IPS-18a (cell line): ENCODE measurements around the gene SEMA4D.
"Not testable (repeated sequence)": the region's sequence is repeated elsewhere in the genome, so short reads cannot be mapped to it uniquely, and the experiment has no call there.

Experiments used
- H3K27ac ChIP-seq: one replicate; pipeline ENCODE4 v1.5.1; 2013; ENCODE audit warnings: low read length
- H3K27me3 ChIP-seq: one replicate; pipeline ENCODE4 v1.6.1; 2013; ENCODE audit warnings: mild to moderate bottlenecking, low read length; ENCODE audit not compliant: control insufficient read depth, insufficient read depth
- H3K36me3 ChIP-seq: one replicate; pipeline ENCODE4 v1.6.1; 2013; ENCODE audit warnings: low read depth, low read length; ENCODE audit not compliant: control insufficient read depth
- H3K4me1 ChIP-seq: one replicate; pipeline ENCODE4 v1.6.1; 2013; ENCODE audit warnings: low read depth, low read length; ENCODE audit not compliant: control insufficient read depth
- H3K4me3 ChIP-seq: one replicate; pipeline ENCODE4 v1.5.1; 2013; ENCODE audit warnings: low read length
- H3K9ac ChIP-seq: one replicate; pipeline ENCODE4 v1.6.1; 2013; ENCODE audit warnings: mild to moderate bottlenecking, low read length, moderate library complexity
- H3K9me3 ChIP-seq: one replicate; pipeline ENCODE4 v1.6.1; 2013; ENCODE audit warnings: low read depth, low read length; ENCODE audit not compliant: control insufficient read depth

SEMA4D gene

DNA sequence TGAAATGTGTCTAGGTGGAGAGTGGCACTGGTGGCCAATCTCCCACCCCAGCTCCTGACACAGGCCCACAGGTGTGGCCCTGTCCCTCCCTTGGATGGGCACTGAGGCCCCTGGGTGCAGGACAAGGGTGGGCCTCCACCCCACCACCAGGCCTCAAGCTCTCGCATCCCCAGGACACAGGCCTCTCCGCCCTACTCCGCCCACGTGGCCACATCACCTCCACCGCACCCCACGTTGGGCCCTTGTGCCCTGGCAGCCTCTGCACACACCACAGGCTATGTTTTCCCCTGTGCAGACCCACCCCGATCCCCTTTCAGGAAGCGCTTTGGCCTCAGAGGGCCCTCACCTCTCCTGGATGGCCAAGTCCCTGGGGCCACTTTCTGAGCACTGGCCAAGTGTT is 124.9 kb downstream of the SEMA4D start:
- Histone ChIP-seq H3K36me3 (no peaks in the 10 kb centered on the region), H3K9ac (no peak overlapping the region), H3K9me3 (no peaks in the 10 kb centered on the region), H3K4me3 (no peak overlapping the region), H3K27me3 (no peaks in the 10 kb centered on the region), H3K4me1 (no peaks in the 10 kb centered on the region), H3K27ac (no peak overlapping the region)

DNA sequence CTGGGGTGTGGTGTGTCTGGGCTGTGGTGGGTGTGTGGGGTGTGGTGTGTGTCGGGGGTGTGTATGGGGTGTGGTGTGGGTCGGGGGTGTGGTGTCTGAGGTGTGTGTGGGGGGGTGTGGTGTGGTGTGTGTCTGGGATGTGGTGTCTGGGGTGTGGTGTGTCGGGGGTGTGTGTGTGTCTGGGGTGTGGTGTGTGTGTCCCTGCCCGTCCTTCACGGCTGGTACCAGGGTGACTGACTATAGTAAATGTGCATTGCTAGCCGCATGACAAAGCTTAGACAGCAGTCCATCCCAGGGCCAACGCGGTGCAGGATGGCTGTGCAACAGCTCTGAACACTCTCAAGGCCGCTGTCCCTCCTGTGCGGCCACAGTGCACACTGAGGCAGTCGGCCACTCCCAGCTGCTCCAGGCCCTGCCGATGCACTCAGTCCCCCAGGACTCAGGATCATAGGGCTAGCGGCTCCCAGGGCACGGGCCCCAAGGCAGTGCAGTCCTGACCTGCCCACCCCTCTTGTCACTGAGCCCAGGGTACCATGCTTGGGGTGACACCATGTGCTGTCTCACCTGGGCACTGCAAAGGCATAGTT is 125.6 kb downstream of the SEMA4D start:
- no peaks in the 10 kb centered on the region for H3K36me3 ChIP-seq
- no peak overlapping the region for H3K4me3 ChIP-seq
- no peaks in the 10 kb centered on the region for H3K9me3 ChIP-seq
- H3K4me1 ChIP-seq = no peaks in the 10 kb centered on the region
- no peaks in the 10 kb centered on the region for H3K27me3 ChIP-seq
- H3K27ac ChIP-seq = no peak overlapping the region
- no peak overlapping the region for H3K9ac ChIP-seq

DNA sequence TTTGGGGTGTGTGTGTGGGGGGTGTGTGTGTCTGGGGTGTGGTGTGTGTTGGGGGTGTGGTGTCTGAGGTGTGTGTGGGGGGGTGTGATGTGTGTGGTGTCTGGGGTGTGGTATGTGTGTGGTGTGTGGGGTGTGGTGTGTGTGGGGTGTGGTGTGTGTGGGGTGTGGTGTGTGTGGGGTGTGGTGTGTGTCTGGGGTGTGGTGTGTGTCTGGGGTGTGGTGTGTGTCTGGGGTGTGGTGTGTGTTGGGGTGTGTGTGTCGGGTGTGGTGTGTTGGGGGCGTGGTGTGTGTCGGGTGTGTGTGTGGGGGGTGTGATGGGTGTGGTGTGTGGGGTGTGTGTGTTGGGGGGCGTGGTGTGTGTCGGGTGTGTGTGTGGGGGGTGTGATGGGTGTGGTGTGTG is 126.1 kb downstream of the SEMA4D start:
- H3K4me3 ChIP-seq, H3K36me3 ChIP-seq, H3K9me3 ChIP-seq, H3K4me1 ChIP-seq, H3K27ac ChIP-seq, H3K9ac ChIP-seq, H3K27me3 ChIP-seq: not testable (repeated sequence)

DNA sequence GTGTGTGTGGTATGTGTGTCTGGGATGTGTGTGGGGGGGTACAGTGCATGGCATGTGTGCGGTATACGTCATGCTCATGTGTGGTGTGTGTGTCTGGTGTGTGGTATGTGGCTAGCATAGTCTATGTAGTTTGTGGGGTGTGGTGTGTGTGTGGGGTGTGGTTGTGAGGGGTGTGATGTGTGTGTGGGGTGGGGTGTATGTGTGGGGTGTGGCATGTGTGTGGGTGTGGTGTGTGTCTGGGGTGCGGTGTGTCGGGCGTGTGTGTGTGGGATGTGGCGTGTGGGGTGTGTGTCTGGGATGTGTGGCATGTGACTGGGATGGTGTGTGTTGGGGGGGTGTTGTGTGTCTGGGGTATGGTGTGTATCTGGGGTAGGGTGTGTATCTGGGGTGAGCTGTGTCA is 127.3 kb downstream of the SEMA4D start:
- no peaks in the 10 kb centered on the region for H3K27me3 ChIP-seq
- no peak overlapping the region for H3K4me3 ChIP-seq
- no peak overlapping the region for H3K27ac ChIP-seq
- H3K9me3 ChIP-seq = no peaks in the 10 kb centered on the region
- no peak overlapping the region for H3K9ac ChIP-seq
- no peaks in the 10 kb centered on the region for H3K36me3 ChIP-seq
- no peaks in the 10 kb centered on the region for H3K4me1 ChIP-seq

DNA sequence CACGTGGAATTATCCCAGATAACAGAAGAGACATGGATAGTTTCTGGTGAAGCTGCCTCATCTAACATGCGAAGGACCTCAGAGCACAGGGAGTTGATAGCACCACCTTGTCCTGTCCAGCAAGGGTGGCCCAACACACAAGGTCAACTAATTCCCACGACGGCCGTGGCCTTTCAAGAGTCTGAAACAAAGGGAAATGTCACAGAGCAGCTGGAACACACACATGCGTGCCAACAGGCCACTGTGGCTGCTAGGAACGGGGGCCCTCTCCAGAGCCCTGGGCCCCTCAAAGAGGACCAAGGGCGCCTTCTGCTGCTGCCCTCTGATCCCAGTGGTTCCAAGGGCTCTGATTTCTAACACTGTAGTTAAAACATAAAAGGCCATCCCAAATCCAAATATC is 128.9 kb downstream of the SEMA4D start:
- Histone ChIP-seq H3K27ac (no peak overlapping the region), H3K27me3 (no peaks in the 10 kb centered on the region), H3K9ac (no peak overlapping the region), H3K36me3 (no peaks in the 10 kb centered on the region), H3K4me1 (no peaks in the 10 kb centered on the region), H3K9me3 (no peaks in the 10 kb centered on the region), H3K4me3 (no peak overlapping the region)

DNA sequence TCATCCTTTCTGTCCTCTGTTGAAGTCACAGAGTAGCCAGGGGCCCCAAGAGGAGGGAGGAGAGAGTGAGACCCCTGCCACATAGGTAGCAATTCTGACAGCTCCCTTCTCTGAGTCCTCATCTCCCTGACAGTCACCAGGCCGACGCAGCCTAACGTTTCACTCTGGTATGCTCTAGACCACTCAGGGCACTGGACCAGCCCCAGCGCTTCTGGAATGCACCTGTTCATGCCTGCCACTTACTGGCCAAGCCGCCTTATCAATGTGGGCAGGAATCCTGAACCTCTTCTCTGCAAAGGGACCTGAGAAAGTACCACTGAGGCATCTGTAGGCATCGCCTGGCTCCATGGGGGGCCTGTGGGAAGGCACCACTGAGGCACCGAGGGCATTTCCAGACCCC is 129.4 kb downstream of the SEMA4D start:
- Histone ChIP-seq H3K27me3 (no peaks in the 10 kb centered on the region), H3K36me3 (no peaks in the 10 kb centered on the region), H3K9me3 (no peaks in the 10 kb centered on the region), H3K9ac (no peak overlapping the region), H3K4me3 (no peak overlapping the region), H3K4me1 (no peaks in the 10 kb centered on the region), H3K27ac (no peak overlapping the region)

DNA sequence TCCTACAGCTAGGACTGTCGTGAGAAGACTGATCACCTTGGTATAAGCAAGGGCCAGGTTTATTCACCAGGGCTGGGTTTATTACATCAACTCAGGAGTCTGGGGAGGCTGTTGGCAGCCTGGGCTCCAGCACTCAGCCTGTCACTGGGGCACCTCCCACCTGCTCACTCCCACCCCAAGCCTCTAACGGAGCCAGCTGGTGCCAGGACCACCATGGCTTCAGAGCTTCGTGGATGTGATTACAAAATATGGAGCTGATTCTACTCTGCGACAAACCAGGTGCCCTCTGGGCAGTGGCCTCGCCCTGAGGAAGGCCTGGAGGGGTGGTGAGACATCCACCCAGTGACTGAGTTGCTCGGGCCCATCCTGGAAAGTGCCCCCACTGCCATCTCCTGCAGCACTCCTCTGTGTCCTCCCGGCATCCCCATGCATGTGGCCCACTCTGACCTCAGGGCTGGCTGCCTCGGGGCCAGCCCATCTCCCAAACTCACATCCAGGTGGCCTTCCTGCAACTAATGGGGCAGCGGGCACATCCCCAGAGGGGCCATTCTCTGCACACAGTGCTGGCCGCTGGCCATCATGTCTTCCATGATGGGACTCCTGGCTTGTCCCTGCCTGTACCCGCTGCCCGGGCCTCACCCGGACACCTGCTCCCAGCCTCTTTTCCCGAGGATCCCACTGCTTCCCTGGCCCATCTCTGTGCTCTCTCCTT is 130.0 kb downstream of the SEMA4D start:
- H3K36me3 ChIP-seq = no peaks in the 10 kb centered on the region
- H3K9me3 ChIP-seq = no peaks in the 10 kb centered on the region
- no peaks in the 10 kb centered on the region for H3K27me3 ChIP-seq
- no peak overlapping the region for H3K4me3 ChIP-seq
- H3K4me1 ChIP-seq = no peaks in the 10 kb centered on the region
- no peak overlapping the region for H3K27ac ChIP-seq
- H3K9ac ChIP-seq = no peak overlapping the region

DNA sequence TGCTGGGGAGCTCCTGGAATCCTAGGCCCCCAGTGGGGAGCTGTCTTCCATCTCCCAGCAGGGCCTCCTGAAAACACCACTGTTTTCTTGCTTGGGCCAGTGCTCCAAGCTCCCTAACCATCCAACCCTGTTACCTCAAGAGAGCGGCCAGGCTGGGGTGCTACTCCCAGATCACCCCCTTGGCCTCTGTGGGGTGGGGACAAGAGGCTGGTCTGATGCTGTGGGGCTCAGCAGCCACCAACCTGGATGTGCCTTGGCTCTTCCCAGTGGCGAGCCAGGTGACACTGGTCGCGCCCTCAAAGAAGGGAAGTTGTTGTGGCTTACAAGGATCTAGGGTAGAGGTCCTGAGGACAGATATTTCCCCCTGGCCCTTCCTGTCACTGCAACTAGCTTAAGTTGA is 130.6 kb downstream of the SEMA4D start:
- no peak overlapping the region for H3K9ac ChIP-seq
- no peaks in the 10 kb centered on the region for H3K27me3 ChIP-seq
- no peak overlapping the region for H3K27ac ChIP-seq
- H3K36me3 ChIP-seq = no peaks in the 10 kb centered on the region
- H3K4me1 ChIP-seq = no peaks in the 10 kb centered on the region
- H3K9me3 ChIP-seq = no peaks in the 10 kb centered on the region
- no peak overlapping the region for H3K4me3 ChIP-seq

DNA sequence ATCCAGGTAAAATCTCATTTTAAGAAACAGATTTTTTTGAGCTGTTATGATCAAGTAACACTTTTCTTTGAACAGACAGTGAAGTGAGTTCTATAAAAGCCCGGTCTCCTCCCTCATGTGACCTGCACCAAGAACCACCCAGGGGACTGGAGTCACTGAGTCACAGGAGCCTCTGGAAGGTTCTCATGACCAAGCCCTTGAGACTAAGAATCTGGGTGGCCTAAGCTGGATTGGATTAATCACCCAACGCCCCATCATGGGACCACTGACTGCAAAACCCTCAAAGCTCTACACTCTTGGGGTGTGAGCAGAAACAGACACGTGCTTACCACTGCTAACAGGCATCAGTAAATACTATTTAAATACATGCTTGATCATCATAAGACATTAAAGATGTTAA is 131.2 kb downstream of the SEMA4D start:
- Histone ChIP-seq H3K27me3 (no peaks in the 10 kb centered on the region), H3K4me3 (no peak overlapping the region), H3K36me3 (peaks cover 4% of the 10 kb centered on the region), H3K27ac (no peak overlapping the region), H3K9ac (no peak overlapping the region), H3K4me1 (no peaks in the 10 kb centered on the region), H3K9me3 (no peaks in the 10 kb centered on the region)

DNA sequence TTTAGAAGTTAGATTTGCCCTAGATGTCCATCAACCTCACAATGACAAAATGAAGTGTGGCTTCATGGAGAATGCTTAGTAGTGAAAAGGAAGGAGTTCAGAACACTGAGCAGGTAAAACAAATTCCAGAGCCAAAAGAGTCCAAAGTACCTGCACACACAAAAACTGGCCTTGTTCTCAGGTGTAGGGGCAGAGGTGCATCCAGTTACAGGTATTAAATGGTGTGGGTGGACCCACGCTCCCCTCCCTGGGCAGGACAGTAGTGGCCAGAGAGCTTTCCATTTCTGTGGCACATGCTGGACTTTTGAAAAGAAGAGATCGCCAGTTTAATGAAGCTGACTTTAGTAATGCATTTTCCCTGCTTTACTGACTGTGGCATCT is 132.4 kb downstream of the SEMA4D start:
- H3K27me3 ChIP-seq = no peaks in the 10 kb centered on the region
- H3K9me3 ChIP-seq = no peaks in the 10 kb centered on the region
- H3K4me3 ChIP-seq = no peak overlapping the region
- no peaks in the 10 kb centered on the region for H3K4me1 ChIP-seq
- no peak overlapping the region for H3K27ac ChIP-seq
- no peak overlapping the region for H3K9ac ChIP-seq
- H3K36me3 ChIP-seq = peaks cover 16% of the 10 kb centered on the region

DNA sequence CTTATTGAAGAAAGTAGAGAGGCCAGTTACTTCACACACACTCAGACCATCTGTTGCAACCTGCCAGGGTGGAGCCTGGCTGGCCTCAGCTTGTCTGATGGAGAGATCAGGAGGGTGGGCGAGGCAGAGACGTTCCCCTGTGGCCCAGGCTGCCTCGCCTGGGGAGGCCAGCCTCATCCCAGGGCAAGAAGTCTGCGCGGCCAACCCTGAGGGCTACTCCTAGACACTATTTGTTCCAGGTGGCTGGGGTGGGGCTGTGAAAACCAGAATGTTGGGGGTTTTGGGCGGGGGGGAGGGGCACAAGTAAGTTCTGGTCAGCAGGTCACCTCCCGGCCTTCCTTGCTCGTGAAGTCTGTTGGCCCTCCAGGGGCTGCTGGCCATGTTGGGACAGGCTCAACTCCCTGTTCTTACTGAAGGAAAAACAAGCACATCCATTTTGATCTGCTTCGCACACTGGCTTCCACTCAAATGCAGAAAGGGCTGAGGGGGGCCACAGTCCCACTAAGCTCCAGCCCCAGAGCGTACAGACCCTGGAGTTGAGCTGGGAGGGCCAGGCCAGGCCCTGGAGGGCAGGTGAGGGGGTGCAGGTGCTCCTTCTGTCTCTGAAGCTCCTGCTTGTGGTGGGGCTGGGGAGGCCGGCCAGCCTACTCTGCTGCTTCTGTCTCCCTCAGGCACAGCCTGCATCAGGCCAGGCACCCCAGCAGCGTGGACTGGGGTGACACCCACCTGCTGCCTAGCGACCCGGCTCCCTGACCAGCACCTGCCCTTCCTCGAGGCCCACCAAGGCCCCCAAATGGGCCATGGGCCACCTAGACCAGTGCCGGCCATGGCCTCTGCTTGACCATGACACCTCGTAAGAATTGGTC is 133.0 kb downstream of the SEMA4D start:
- Histone ChIP-seq H3K9me3 (no peaks in the 10 kb centered on the region), H3K27ac (no peak overlapping the region), H3K9ac (no peak overlapping the region), H3K27me3 (no peaks in the 10 kb centered on the region), H3K4me3 (no peak overlapping the region), H3K36me3 (peaks cover 21% of the 10 kb centered on the region), H3K4me1 (no peaks in the 10 kb centered on the region)
